Measurements from ENCODE around the gene MYO5B.

DNA sequence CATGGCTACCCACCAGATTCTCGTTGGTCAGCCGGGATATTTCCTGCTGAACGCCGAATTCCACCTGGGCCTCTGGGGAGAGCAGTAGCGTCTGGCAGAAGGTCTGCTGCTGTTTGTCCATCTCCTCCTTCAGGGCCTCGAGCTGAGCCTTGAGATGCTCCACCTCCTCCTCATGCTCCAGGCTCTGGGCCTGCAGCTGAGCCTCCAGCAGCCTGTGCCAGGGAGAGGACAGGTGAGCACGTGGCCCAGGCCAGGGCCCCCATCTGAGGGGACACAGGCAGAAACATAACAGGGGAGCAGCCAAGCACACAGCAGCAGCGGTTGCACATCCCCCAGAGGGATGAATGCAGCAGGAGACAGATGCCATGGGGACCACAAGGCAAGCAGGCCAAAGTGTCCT lies 341.5 kb downstream of the MYO5B start:
- TF ChIP-seq, protein P1, sequence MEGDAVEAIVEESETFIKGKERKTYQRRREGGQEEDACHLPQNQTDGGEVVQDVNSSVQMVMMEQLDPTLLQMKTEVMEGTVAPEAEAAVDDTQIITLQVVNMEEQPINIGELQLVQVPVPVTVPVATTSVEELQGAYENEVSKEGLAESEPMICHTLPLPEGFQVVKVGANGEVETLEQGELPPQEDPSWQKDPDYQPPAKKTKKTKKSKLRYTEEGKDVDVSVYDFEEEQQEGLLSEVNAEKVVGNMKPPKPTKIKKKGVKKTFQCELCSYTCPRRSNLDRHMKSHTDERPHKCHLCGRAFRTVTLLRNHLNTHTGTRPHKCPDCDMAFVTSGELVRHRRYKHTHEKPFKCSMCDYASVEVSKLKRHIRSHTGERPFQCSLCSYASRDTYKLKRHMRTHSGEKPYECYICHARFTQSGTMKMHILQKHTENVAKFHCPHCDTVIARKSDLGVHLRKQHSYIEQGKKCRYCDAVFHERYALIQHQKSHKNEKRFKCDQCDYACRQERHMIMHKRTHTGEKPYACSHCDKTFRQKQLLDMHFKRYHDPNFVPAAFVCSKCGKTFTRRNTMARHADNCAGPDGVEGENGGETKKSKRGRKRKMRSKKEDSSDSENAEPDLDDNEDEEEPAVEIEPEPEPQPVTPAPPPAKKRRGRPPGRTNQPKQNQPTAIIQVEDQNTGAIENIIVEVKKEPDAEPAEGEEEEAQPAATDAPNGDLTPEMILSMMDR (IDR thresholded peaks at IDR 0.05), result no peak
- no peak for TF ChIP-seq POLR2A (IDR thresholded peaks at IDR 0.05)
